CD14-positive monocyte (primary cell): ENCODE measurements around the gene FBXW7. TPM values are rescaled to one million over a fixed set of nuclear protein-coding genes. Genes with fewer than 3 reads are reported as not detected.

Source experiments
- DNase-seq, 3 donors: peaks; one replicate each; pipeline ENCODE4 v3.0.0-alpha.2; 2011 to 2022
- H2AFZ ChIP-seq: 2 replicates; pipeline ENCODE4 v1.6.0; 2012; ENCODE audit warnings: mild to moderate bottlenecking, low read depth, low read length, inconsistent platforms; ENCODE audit not compliant: insufficient read depth, poor library complexity, severe bottlenecking
- H3K27ac ChIP-seq, 2 donors: 1 replicate in 1 of 2; 2 replicates in 1 of 2; pipeline ENCODE4 v1.5.1; 2012 to 2013; ENCODE audit warnings: low read length in 2 of 2, control low read depth in 1 of 2, inconsistent platforms in 1 of 2, low read depth in 1 of 2, mild to moderate bottlenecking in 1 of 2
- H3K27me3 ChIP-seq, 2 donors: one replicate each; pipeline versions ENCODE4 v1.6.0 to v1.6.1; 2011 to 2013; ENCODE audit warnings: low read length in 2 of 2; ENCODE audit not compliant: control insufficient read depth in 2 of 2, insufficient read depth in 2 of 2
- H3K36me3 ChIP-seq, 2 donors: replicated peaks in 1 of 2; 1 replicate in 1 of 2; 2 replicates in 1 of 2; pipeline versions ENCODE4 v1.5.1 to v1.6.1; 2012 to 2013; ENCODE audit warnings: low read length in 2 of 2, control low read depth in 1 of 2, inconsistent platforms in 1 of 2, mild to moderate bottlenecking in 1 of 2; ENCODE audit not compliant: insufficient read depth in 2 of 2, control insufficient read depth in 1 of 2
- H3K4me1 ChIP-seq, 2 donors: 1 replicate in 1 of 2; 2 replicates in 1 of 2; pipeline versions ENCODE4 v1.5.1 to v1.6.1; 2012 to 2013; ENCODE audit warnings: low read length in 2 of 2, control low read depth in 1 of 2, inconsistent platforms in 1 of 2, mild to moderate bottlenecking in 1 of 2, moderate library complexity in 1 of 2; ENCODE audit not compliant: insufficient read depth in 2 of 2, control insufficient read depth in 1 of 2
- H3K4me2 ChIP-seq: replicated peaks from 2 replicates; pipeline ENCODE3; 2012; ENCODE audit warnings: low read length, moderate library complexity, mild to moderate bottlenecking; ENCODE audit not compliant: poor library complexity, severe bottlenecking; ENCODE audit errors: extremely low read depth
- H3K4me3 ChIP-seq, 3 experiments: fragments of 200-600 bp in 1 of 3; sonication (generic) in 1 of 3; replicated peaks in 1 of 3; 1 replicate in 2 of 3; 2 replicates in 1 of 3; pipeline ENCODE4 v1.5.1; 2011 to 2013; ENCODE audit warnings: low read length in 3 of 3, mild to moderate bottlenecking in 3 of 3, control low read depth in 2 of 3, low read depth in 2 of 3, inconsistent platforms in 1 of 3, moderate library complexity in 1 of 3
- H3K79me2 ChIP-seq: 2 replicates; pipeline ENCODE4 v1.6.0; 2012; ENCODE audit warnings: mild to moderate bottlenecking, control low read depth, inconsistent platforms, low read length, moderate library complexity; ENCODE audit not compliant: insufficient read depth
- H3K9ac ChIP-seq: 2 replicates; pipeline ENCODE4 v1.6.0; 2017; ENCODE audit warnings: low read length, mild to moderate bottlenecking; ENCODE audit not compliant: insufficient read depth, poor library complexity, severe bottlenecking
- H3K9me3 ChIP-seq, 2 donors: replicated peaks in 1 of 2; 1 replicate in 1 of 2; 2 replicates in 1 of 2; pipeline versions ENCODE4 v1.5.1 to v1.6.1; 2012 to 2013; ENCODE audit warnings: low read length in 2 of 2, control low read depth in 1 of 2; ENCODE audit not compliant: control insufficient read depth in 1 of 2, insufficient read depth in 1 of 2
- H4K20me1 ChIP-seq: 2 replicates; pipeline ENCODE4 v1.6.0; 2012; ENCODE audit warnings: mild to moderate bottlenecking, low read length, control low read depth, moderate library complexity; ENCODE audit not compliant: insufficient read depth
- H3K27ac Mint-ChIP-seq, 7 donors: one replicate each; pipeline ENCODE4 v1.8.0; 2020; ENCODE audit warnings: mild to moderate bottlenecking in 7 of 7, mixed read lengths in 7 of 7, moderate library complexity in 6 of 7, inconsistent platforms in 2 of 7
- H3K27me3 Mint-ChIP-seq, 3 donors: one replicate each; pipeline ENCODE4 v1.8.0; 2021 to 2022; ENCODE audit warnings: low read depth in 3 of 3, mild to moderate bottlenecking in 3 of 3, mixed read lengths in 3 of 3, moderate library complexity in 3 of 3, inconsistent platforms in 1 of 3
- H3K36me3 Mint-ChIP-seq, 2 donors: one replicate each; pipeline ENCODE4 v1.8.0; 2020; ENCODE audit warnings: mixed read lengths in 2 of 2, inconsistent platforms in 1 of 2, mild to moderate bottlenecking in 1 of 2
- H3K4me1 Mint-ChIP-seq: one replicate; pipeline ENCODE4 v1.8.0; 2020; ENCODE audit warnings: mild to moderate bottlenecking, mixed read lengths
- H3K4me3 Mint-ChIP-seq, 2 donors: one replicate each; pipeline ENCODE4 v1.8.0; 2020; ENCODE audit warnings: mild to moderate bottlenecking in 2 of 2, mixed read lengths in 2 of 2, moderate library complexity in 1 of 2
- H3K9me3 Mint-ChIP-seq, 7 donors: one replicate each; pipeline ENCODE4 v1.8.0; 2020 to 2022; ENCODE audit warnings: mixed read lengths in 7 of 7, mild to moderate bottlenecking in 6 of 7, moderate library complexity in 6 of 7, inconsistent platforms in 2 of 7
- CTCF ChIP-seq: fragments of 200-600 bp; IDR thresholded peaks from one replicate; pipeline ENCODE4 v1.8.0; 2022; ENCODE audit warnings: antibody characterized with exemption, mild to moderate bottlenecking
- WGBS: methylation state at CpG from one replicate; pipeline ENCODE4 v1.1.5; 2013; ENCODE audit warnings: missing lambda C conversion rate; ENCODE audit not compliant: insufficient coverage; 5-methylcytosine and 5-hydroxymethylcytosine counted together
- intact Hi-C, 2 donors: fragments of 100-400 bp; cut with micrococcal nuclease; formaldehyde crosslinking; loops; one replicate each; pipeline versions ENCODE4 v1.15.0 to v1.15.1; 2023
- polyA plus RNA-seq, 3 donors: library from polyadenylated mRNA; depleted of rRNA in 1 of 3; unstranded in 2 of 3; stranded (reverse) in 1 of 3; fragments of 300-500 nt in 2 of 3; fragments of >200 nt in 1 of 3; fragmentation: Illumina TruSeq in 2 of 3; gene quantifications; 1 replicate in 2 of 3; 2 replicates in 1 of 3; pipeline ENCODE4 v1.2.3, GENCODE V29; 2012 to 2021

Gene FBXW7
- polyA plus RNA-seq, 3 donors = 25.1 to 44.9 (median 35.6) TPM

- H3K27ac Mint-ChIP-seq = no peak overlapping the region
Measured at GRCh38 chr4:152352622-152353116, 183.2 kb downstream of the FBXW7 start.

GRCh38 chr4:152352215-152352614, 183.7 kb downstream of the FBXW7 start:
- H3K36me3 Mint-ChIP-seq = peaks cover 3 to 7% of the 10 kb centered on the region in 2 donors
- no peaks in the 10 kb centered on the region for H3K27me3 Mint-ChIP-seq
- intact Hi-C loops = no loop called here
- Histone ChIP-seq H2AFZ (no peak overlapping the region), H3K4me3 (no peak overlapping the region), H3K4me2 (no peak overlapping the region), H3K36me3 (peaks cover under 1 to 1% of the 10 kb centered on the region in 2 donors), H4K20me1 (peaks cover 56% of the 10 kb centered on the region), H3K27me3 (no peaks in the 10 kb centered on the region), H3K9ac (no peak overlapping the region), H3K79me2 (peaks cover 6% of the 10 kb centered on the region), H3K4me1 (peaks cover 1 to 6% of the 10 kb centered on the region in 2 donors), H3K9me3 (peaks cover 0 to under 1% of the 10 kb centered on the region in 2 donors), H3K27ac (no peak overlapping the region)
- TF ChIP-seq CTCF = no peak
- peak overlapping the region in 1 of 7 donors; percentile 25 for H3K27ac Mint-ChIP-seq
- H3K4me3 Mint-ChIP-seq = no peak overlapping the region
- no peak for DNase-seq
- 100% methylated on average over 1 of the region's 4 CpGs for WGBS
- peaks cover 3% of the 10 kb centered on the region for H3K4me1 Mint-ChIP-seq
- H3K9me3 Mint-ChIP-seq = no peaks in the 10 kb centered on the region

More at GRCh38 chr4:152352622-152353116, 183.2 kb downstream of the FBXW7 start:
- Mint-ChIP-seq H3K9me3 (no peaks in the 10 kb centered on the region), H3K36me3 (peaks cover 3 to 7% of the 10 kb centered on the region in 2 donors), H3K27me3 (no peaks in the 10 kb centered on the region), H3K4me1 (peaks cover 7% of the 10 kb centered on the region), H3K4me3 (no peak overlapping the region)
- no peaks in the 10 kb centered on the region for H3K36me3 ChIP-seq
- H2AFZ ChIP-seq = no peak overlapping the region
- no peaks in the 10 kb centered on the region for H3K27me3 ChIP-seq
- H3K79me2 ChIP-seq = peaks cover 6% of the 10 kb centered on the region
- H4K20me1 ChIP-seq = peaks cover 59% of the 10 kb centered on the region
- no CpG with 5 or more reads among the region's 11 CpGs for WGBS
- no peak overlapping the region for H3K4me3 ChIP-seq
- H3K27ac ChIP-seq = no peak overlapping the region
- peaks cover 5 to 11% of the 10 kb centered on the region in 2 donors for H3K4me1 ChIP-seq
- H3K9ac ChIP-seq = no peak overlapping the region
- intact Hi-C loops = no loop called here
- no peak for TF ChIP-seq CTCF
- H3K4me2 ChIP-seq = no peak overlapping the region
- peaks cover 0 to 3% of the 10 kb centered on the region in 2 donors for H3K9me3 ChIP-seq
- DNase-seq = no peak
